B cell (primary cell): ENCODE results near the gene YOD1.

Experiments used
- CTCF ChIP-seq: fragments of 200-600 bp; IDR thresholded peaks from one replicate; pipeline ENCODE4 v1.8.0; 2022; ENCODE audit warnings: antibody characterized with exemption, mild to moderate bottlenecking
- EZH2 ChIP-seq: IDR thresholded peaks from 2 replicates; pipeline ENCODE4 v1.6.1; 2012; ENCODE audit warnings: borderline replicate concordance, low read depth, mild to moderate bottlenecking, moderate library complexity, low read length; ENCODE audit not compliant: insufficient read depth, poor library complexity, severe bottlenecking

- no peak for TF ChIP-seq CTCF
- no peak for TF ChIP-seq EZH2
These were observed 30.1 kb upstream of the YOD1 start for GRCh38 chr1:207081088-207081487.
